ENCODE data around the gene LYST. TPM values are rescaled to one million over a fixed set of nuclear protein-coding genes. Genes with fewer than 3 reads are reported as not detected.

The LYST gene
- total and polyA plus RNA-seq, 5 donors, result 3.8 to 15.3 (median 12.0) TPM

Small RNA genes within 50 kb of the gene (microRNA-seq; reads per million reads assigned to microRNA genes)
- 2.5 to 2.7 reads per million in 2 donors for gene MIR1537

Other genes starting within 250 kb of the LYST start
- not detected for gene GNG4, start 217.1 kb downstream of the LYST start, total RNA-seq
- 0.11 TPM for gene GNG4, start 217.1 kb downstream of the LYST start, polyA plus RNA-seq
- 100 to 1,000 TPM in 1 of 4 donors, 10 to 100 TPM in 3; 31.3 to 107 (median 58.1) TPM for gene NID1, start 198.2 kb upstream of the LYST start, total RNA-seq
- 24.4 TPM for gene NID1, start 198.2 kb upstream of the LYST start, polyA plus RNA-seq

Measured in right cardiac atrium (tissue), 5 donors.